ENCODE measurements around the gene DYNC2LI1.
"Not testable (repeated sequence)": the region's sequence is repeated elsewhere in the genome, so short reads cannot be mapped to it uniquely, and the experiment has no call there.

DYNC2LI1 gene

DNA sequence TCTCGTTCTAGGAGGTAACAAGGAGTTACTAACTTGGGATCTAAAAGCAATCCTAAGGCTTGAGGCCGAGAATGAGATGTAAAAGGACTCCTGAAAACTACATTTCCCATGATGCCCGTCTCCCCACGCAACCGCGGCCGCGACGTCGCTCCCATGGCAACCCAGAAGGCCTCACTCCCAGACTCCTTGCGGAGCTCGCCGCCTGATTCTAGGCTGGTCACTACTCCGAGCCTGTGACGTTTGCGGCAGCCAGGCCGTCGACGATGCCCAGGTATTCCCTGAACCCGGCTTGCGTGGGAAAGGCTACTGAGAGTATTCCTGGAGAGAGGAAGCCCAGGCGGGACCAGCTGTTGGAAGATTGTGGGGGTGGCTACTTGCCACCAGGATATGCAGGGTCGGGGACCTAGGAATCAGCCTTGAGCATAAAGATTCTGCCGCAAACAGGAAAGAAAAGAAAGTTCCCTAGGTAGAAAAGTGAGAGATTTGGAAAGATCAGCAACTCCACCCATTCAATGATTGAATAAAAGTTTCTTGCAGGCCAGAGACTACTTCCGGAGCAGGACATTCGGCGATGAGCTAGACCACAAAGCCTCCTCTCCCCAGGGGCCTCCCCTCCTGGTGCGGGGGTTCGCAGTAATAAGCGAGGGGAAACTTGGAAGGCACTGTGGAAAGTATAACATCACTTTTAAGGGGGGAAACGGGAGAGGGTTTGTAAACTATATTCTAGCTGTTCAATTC lies at the start of gene DYNC2LI1:
TSS of gene DYNC2LI1 (plus strand) at position 164 of the 738 bp plus-strand sequence. CDS start at position 264, 100 bp downstream.
- Histone ChIP-seq H3K27ac (ENCODE audit: low read length) (peak within 1 kb of the TSS; percentile 25), H3K4me1 (ENCODE audit: insufficient read depth, low read length) (peaks cover 17% of the 10 kb centered on the region), H3K4me2 (ENCODE audit: insufficient read depth, low read length) (peak within 1 kb of the TSS; percentile 81), H2AFZ (ENCODE audit: low read depth, low read length) (peak within 1 kb of the TSS; percentile 94), H4K20me1 (ENCODE audit: insufficient read depth, low read length) (no peaks in the 10 kb centered on the region), H3K79me2 (ENCODE audit: insufficient read depth, low read length) (no peaks in the 10 kb centered on the region), H3K4me3 (ENCODE audit: low read depth in 1 of 2, low read length in 2 of 2) (peak within 1 kb of the TSS; percentile 52 to 75), H3K27me3 (ENCODE audit: insufficient read depth, low read length, poor library complexity) (no peaks in the 10 kb centered on the region), H3K9me3 (ENCODE audit: insufficient read depth, low read length, severe bottlenecking) (no peaks in the 10 kb centered on the region), H3K9ac (ENCODE audit: low read depth, low read length) (peak within 1 kb of the TSS; percentile 53), H3K36me3 (ENCODE audit: insufficient read depth, low read length) (no peaks in the 10 kb centered on the region)
- no peak for TF ChIP-seq EZH2 (IDR thresholded peaks at IDR 0.05; ENCODE audit: borderline replicate concordance, low read depth, low read length, severe bottlenecking)
- TF ChIP-seq, protein P1, sequence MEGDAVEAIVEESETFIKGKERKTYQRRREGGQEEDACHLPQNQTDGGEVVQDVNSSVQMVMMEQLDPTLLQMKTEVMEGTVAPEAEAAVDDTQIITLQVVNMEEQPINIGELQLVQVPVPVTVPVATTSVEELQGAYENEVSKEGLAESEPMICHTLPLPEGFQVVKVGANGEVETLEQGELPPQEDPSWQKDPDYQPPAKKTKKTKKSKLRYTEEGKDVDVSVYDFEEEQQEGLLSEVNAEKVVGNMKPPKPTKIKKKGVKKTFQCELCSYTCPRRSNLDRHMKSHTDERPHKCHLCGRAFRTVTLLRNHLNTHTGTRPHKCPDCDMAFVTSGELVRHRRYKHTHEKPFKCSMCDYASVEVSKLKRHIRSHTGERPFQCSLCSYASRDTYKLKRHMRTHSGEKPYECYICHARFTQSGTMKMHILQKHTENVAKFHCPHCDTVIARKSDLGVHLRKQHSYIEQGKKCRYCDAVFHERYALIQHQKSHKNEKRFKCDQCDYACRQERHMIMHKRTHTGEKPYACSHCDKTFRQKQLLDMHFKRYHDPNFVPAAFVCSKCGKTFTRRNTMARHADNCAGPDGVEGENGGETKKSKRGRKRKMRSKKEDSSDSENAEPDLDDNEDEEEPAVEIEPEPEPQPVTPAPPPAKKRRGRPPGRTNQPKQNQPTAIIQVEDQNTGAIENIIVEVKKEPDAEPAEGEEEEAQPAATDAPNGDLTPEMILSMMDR (IDR thresholded peaks at IDR 0.05; ENCODE audit: borderline replicate concordance, extremely low read depth, low read length, poor library complexity, severe bottlenecking), result no peak
- ATAC-seq (ENCODE audit: insufficient read depth, low read depth) (peak; percentile 98), DNase-seq (peak; percentile 82)

DNA sequence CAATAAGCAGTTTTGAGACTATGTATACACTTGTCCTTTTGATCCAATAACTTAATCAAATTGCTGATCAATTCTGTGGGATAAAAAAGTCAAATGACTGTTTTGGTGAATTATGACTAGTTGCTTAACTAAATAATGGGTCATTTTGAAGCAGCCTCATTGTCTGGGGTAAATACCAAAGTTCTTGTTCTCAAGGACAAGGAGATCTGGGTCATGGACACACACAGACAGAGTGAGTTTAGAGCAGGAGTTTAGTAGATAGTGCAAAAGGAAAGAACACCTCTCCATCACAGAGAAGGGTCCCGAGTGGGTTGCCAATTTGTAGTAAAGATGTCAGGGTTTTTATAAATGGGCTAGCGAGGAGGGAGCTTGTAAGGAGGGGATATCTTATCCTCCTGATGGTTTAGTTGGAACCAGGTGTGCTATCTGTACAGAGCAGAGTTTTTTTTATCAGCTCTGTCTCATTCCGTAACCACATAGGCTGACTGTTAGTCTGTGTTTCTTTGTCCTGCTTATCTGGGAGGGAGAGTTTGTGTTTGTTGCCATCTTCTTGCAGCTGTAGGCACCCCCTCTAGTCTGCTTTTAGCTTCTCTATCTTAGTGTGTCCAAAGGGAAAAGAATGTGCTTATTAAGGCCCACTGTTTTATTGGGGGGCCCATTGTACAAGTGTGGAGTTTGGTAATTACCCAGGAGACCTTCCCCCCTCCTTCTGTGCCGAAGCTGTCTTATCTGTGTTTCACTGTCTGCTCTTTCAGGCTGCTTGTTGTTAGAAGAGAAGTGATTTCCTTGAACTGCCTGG lies 48.9 kb upstream of the DYNC2LI1 start:
- peaks cover 15% of the 10 kb centered on the region for H3K27me3 ChIP-seq (ENCODE audit: insufficient read depth, low read length, poor library complexity)
- H2AFZ ChIP-seq (ENCODE audit: low read depth, low read length), result no peak overlapping the region
- H3K9me3 ChIP-seq (ENCODE audit: insufficient read depth, low read length, severe bottlenecking), result no peaks in the 10 kb centered on the region
- no peaks in the 10 kb centered on the region for H3K4me1 ChIP-seq (ENCODE audit: insufficient read depth, low read length)
- DNase-seq, result no peak
- H3K79me2 ChIP-seq (ENCODE audit: insufficient read depth, low read length), result no peaks in the 10 kb centered on the region
- no peak overlapping the region for H3K27ac ChIP-seq (ENCODE audit: low read length)
- no peak for TF ChIP-seq EZH2 (IDR thresholded peaks at IDR 0.05; ENCODE audit: borderline replicate concordance, low read depth, low read length, severe bottlenecking)
- TF ChIP-seq, protein P1 (IDR thresholded peaks at IDR 0.05; ENCODE audit: borderline replicate concordance, extremely low read depth, low read length, poor library complexity, severe bottlenecking), result no peak
- H4K20me1 ChIP-seq (ENCODE audit: insufficient read depth, low read length), result no peaks in the 10 kb centered on the region
- no peak overlapping the region for H3K9ac ChIP-seq (ENCODE audit: low read depth, low read length)
- H3K4me3 ChIP-seq (ENCODE audit: low read depth in 1 of 2, low read length in 2 of 2), result no peak overlapping the region
- ATAC-seq (ENCODE audit: insufficient read depth, low read depth), result no peak
- no peak overlapping the region for H3K4me2 ChIP-seq (ENCODE audit: insufficient read depth, low read length)
- no peaks in the 10 kb centered on the region for H3K36me3 ChIP-seq (ENCODE audit: insufficient read depth, low read length)

DNA sequence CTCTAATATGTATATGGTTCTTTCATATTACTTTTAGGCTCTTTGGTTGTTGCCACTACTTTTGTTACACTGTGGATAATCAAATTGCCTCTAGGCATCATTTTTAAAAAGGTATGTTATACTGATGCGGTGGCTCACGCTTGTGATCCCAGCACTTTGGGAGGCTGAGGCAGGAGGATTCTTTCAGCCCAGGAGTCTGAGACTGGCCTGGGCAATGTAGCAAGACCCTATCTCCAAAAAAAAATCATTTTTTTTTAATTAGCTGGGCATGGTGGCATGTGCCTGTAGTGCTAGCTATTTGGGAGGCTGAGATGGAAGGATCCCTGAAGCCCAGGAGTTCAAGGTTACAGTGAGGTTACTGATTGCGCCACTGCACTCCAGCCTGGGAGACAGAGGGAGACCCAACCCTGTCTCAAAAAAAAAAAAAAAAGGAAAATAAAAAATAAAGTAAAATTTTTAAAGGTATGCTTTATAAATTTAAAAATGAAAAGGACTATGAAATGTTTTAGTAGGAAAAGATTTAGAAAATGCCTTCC lies 48.1 kb upstream of the DYNC2LI1 start:
- Histone ChIP-seq H3K4me2 (ENCODE audit: insufficient read depth, low read length) (no peak overlapping the region), H3K4me3 (ENCODE audit: low read depth in 1 of 2, low read length in 2 of 2) (no peak overlapping the region), H3K4me1 (ENCODE audit: insufficient read depth, low read length) (no peaks in the 10 kb centered on the region), H3K27ac (ENCODE audit: low read length) (no peak overlapping the region), H2AFZ (ENCODE audit: low read depth, low read length) (no peak overlapping the region), H3K9me3 (ENCODE audit: insufficient read depth, low read length, severe bottlenecking) (no peaks in the 10 kb centered on the region), H3K79me2 (ENCODE audit: insufficient read depth, low read length) (no peaks in the 10 kb centered on the region), H3K36me3 (ENCODE audit: insufficient read depth, low read length) (no peaks in the 10 kb centered on the region), H3K27me3 (ENCODE audit: insufficient read depth, low read length, poor library complexity) (peaks cover 15% of the 10 kb centered on the region), H3K9ac (ENCODE audit: low read depth, low read length) (no peak overlapping the region), H4K20me1 (ENCODE audit: insufficient read depth, low read length) (no peaks in the 10 kb centered on the region)
- no peak for TF ChIP-seq EZH2 (IDR thresholded peaks at IDR 0.05; ENCODE audit: borderline replicate concordance, low read depth, low read length, severe bottlenecking)
- TF ChIP-seq, protein P1 (IDR thresholded peaks at IDR 0.05; ENCODE audit: borderline replicate concordance, extremely low read depth, low read length, poor library complexity, severe bottlenecking), result no peak
- ATAC-seq (ENCODE audit: insufficient read depth, low read depth) (no peak), DNase-seq (no peak)

DNA sequence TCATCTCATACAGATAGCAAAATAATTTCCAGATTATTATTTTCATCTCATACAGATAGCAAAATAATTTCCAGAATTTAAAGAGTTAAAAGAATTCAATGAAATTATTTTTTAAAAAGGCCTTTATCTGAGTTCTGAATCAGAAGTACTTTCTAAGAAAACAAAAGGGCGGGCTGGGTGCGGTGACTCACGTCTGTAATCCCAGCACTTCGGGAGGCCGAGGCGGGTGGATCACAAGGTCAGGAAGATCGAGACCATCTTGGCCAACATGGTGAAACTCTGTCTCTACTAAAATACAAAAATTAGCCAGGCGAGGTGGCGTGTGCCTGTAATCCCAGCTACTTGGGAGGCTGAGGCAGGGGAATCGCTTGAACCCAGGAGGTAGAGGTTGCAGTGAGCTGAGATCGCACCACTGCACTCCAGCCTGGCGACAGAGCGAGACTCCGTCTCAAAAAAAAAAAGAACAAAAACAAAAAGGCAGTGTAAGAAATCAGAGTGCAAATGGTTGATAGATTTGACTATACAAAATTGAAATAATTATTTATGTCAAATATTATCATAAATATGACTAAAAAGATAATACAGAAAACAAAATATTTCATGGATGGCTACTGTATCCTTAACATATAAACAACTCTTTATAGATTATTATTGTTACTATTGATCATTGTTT lies 46.7 kb upstream of the DYNC2LI1 start:
- H3K4me3 ChIP-seq (ENCODE audit: low read depth in 1 of 2, low read length in 2 of 2); DNase-seq; H2AFZ ChIP-seq (ENCODE audit: low read depth, low read length): not testable (repeated sequence)

More for the DNA sequence above, 46.7 kb upstream of the DYNC2LI1 start:
- not testable (repeated sequence) for H3K4me1 ChIP-seq (ENCODE audit: insufficient read depth, low read length); H3K4me2 ChIP-seq (ENCODE audit: insufficient read depth, low read length); H3K27ac ChIP-seq (ENCODE audit: low read length); H3K79me2 ChIP-seq (ENCODE audit: insufficient read depth, low read length); ATAC-seq (ENCODE audit: insufficient read depth, low read depth); H4K20me1 ChIP-seq (ENCODE audit: insufficient read depth, low read length); H3K9ac ChIP-seq (ENCODE audit: low read depth, low read length); H3K36me3 ChIP-seq (ENCODE audit: insufficient read depth, low read length); H3K9me3 ChIP-seq (ENCODE audit: insufficient read depth, low read length, severe bottlenecking)
- H3K27me3 ChIP-seq (ENCODE audit: insufficient read depth, low read length, poor library complexity), result peaks cover 18% of the 10 kb centered on the region
